Stimulated activated CD8-positive, alpha-beta memory T cell treated with anti-CD3 and anti-CD28 coated beads, Interleukin-7, amount 100 ng/mL, for 48 hours (primary cell): ENCODE measurements around the gene ACTN4.
"Not testable (repeated sequence)": the region's sequence is repeated elsewhere in the genome, so short reads cannot be mapped to it uniquely, and the experiment has no call there.

Experiments used
- DNase-seq, 2 donors: peaks; one replicate each; pipeline ENCODE4 v3.0.0-alpha.2; 2020; ENCODE audit warnings: low read depth in 1 of 2; ENCODE audit errors: extremely low read depth in 1 of 2

The ACTN4 gene

GRCh38 chr19:38760805-38761517, 113.5 kb downstream of the ACTN4 start:
- DNase-seq = not testable (repeated sequence)

- DNase-seq = not testable (repeated sequence)
Observed at GRCh38 chr19:38761884-38762389, 114.5 kb downstream of the ACTN4 start.

GRCh38 chr19:38763795-38764220, 116.4 kb downstream of the ACTN4 start:
- DNase-seq = no peak

- DNase-seq = no peak
Observed at GRCh38 chr19:38765214-38765613, 117.8 kb downstream of the ACTN4 start.

- no peak for DNase-seq
Observed at GRCh38 chr19:38766276-38767047, 119.0 kb downstream of the ACTN4 start.

- peak; percentile 69 to 80 for DNase-seq
Observed at GRCh38 chr19:38769635-38770211, 122.3 kb downstream of the ACTN4 start.

- not testable (repeated sequence) for DNase-seq
Observed at GRCh38 chr19:38770228-38770948, 122.9 kb downstream of the ACTN4 start.

GRCh38 chr19:38770949-38771275, 123.5 kb downstream of the ACTN4 start:
- not testable (repeated sequence) for DNase-seq

GRCh38 chr19:38771569-38771968, 124.1 kb downstream of the ACTN4 start:
- not testable (repeated sequence) for DNase-seq

GRCh38 chr19:38773469-38774177, 126.2 kb downstream of the ACTN4 start, which contains the start of gene LGALS7:
LGALS7 (minus strand) TSS chr19:38773517; CDS start chr19:38773492, 25 bp downstream.
- no peak for DNase-seq

- DNase-seq = no peak
Observed at GRCh38 chr19:38774181-38774950, 126.9 kb downstream of the ACTN4 start.

GRCh38 chr19:38778733-38779132, 131.3 kb downstream of the ACTN4 start:
- DNase-seq = no peak

GRCh38 chr19:38780443-38780842, 133.0 kb downstream of the ACTN4 start:
- no peak for DNase-seq

- no peak for DNase-seq
Observed at GRCh38 chr19:38781058-38781457, 133.6 kb downstream of the ACTN4 start.
